H1 (cell line): ENCODE measurements around the gene PCIF1. TPM values are rescaled to one million over a fixed set of nuclear protein-coding genes. Genes with fewer than 3 reads are reported as not detected.

ENCODE experiments used
- CTCF ChIA-PET: fragments of 300-600 bp; sonication (Branson Sonifier 250); formaldehyde crosslinking; loops from one replicate; lab custom pipeline; 2021; ENCODE audit not compliant: partially characterized antibody; lab: Charles Lee
- POLR2A ChIA-PET: fragments of 300-600 bp; sonication (Branson Sonifier 250); formaldehyde crosslinking; loops from one replicate; lab custom pipeline; 2021; ENCODE audit warnings: inconsistent platforms; ENCODE audit not compliant: partially characterized antibody; lab: Charles Lee
- DNase-seq, 2 experiments: peaks; one replicate each; pipeline versions ENCODE4 v3.0.0 to v3.0.0-alpha.2; 2010 to 2022; ENCODE audit warnings: low spot score in 2 of 2, low read depth in 1 of 2, mixed read lengths in 1 of 2
- FAIRE-seq: peaks from 2 replicates; lab custom pipeline; 2011; peaks lifted over from hg19 to GRCh38; lab: Jason Lieb, UNC
- H2AFZ ChIP-seq: 2 replicates; pipeline ENCODE4 v1.8.1; 2012; ENCODE audit warnings: low read length, inconsistent platforms
- H2AK5ac ChIP-seq: 2 replicates; pipeline ENCODE4 v1.6.1; 2013; ENCODE audit warnings: low read depth, low read length
- H2BK120ac ChIP-seq: replicated peaks from 2 replicates; pipeline ENCODE3; 2013; ENCODE audit warnings: low read depth, low read length, inconsistent platforms
- H2BK12ac ChIP-seq: 2 replicates; pipeline ENCODE4 v1.6.1; 2013; ENCODE audit warnings: low read depth, low read length
- H2BK15ac ChIP-seq: 2 replicates; pipeline ENCODE4 v1.6.1; 2013; ENCODE audit warnings: low read length
- H2BK20ac ChIP-seq: 2 replicates; pipeline ENCODE4 v1.6.1; 2013; ENCODE audit warnings: low read length
- H2BK5ac ChIP-seq: 2 replicates; pipeline ENCODE4 v1.6.1; 2013; ENCODE audit warnings: low read depth, low read length
- H3K14ac ChIP-seq: 2 replicates; pipeline ENCODE4 v1.6.1; 2013; ENCODE audit warnings: inconsistent platforms; ENCODE audit not compliant: insufficient read length
- H3K18ac ChIP-seq: 2 replicates; pipeline ENCODE4 v1.6.1; 2013; ENCODE audit warnings: low read length; ENCODE audit errors: extremely low read depth
- H3K23ac ChIP-seq: 2 replicates; pipeline ENCODE4 v1.6.1; 2013; ENCODE audit warnings: inconsistent platforms; ENCODE audit not compliant: insufficient read length
- H3K23me2 ChIP-seq: 2 replicates; pipeline ENCODE4 v1.6.1; 2013; ENCODE audit warnings: low read depth, low read length
- H3K27ac ChIP-seq: 2 replicates; pipeline ENCODE4 v1.6.1; 2011; ENCODE audit warnings: low read depth, low read length, inconsistent platforms
- H3K27me3 ChIP-seq, 4 experiments: replicated peaks in 1 of 4; 1 replicate in 1 of 4; 2 replicates in 3 of 4; pipeline versions ENCODE4 v1.6.1 to v1.8.1; 2011 to 2013; ENCODE audit warnings: low read length in 3 of 4, mild to moderate bottlenecking in 3 of 4, inconsistent platforms in 2 of 4, mixed read lengths in 2 of 4, moderate library complexity in 1 of 4; ENCODE audit not compliant: control insufficient read depth in 3 of 4, insufficient read depth in 3 of 4; ENCODE audit errors: extremely low read depth in 1 of 4
- H3K36me3 ChIP-seq, 4 experiments: 2 replicates each; pipeline versions ENCODE4 v1.6.1 to v1.8.1; 2011 to 2013; ENCODE audit warnings: mild to moderate bottlenecking in 4 of 4, low read length in 3 of 4, moderate library complexity in 2 of 4, control low read depth in 1 of 4, inconsistent platforms in 1 of 4; ENCODE audit not compliant: insufficient read depth in 4 of 4, control insufficient read depth in 2 of 4
- H3K4ac ChIP-seq: replicated peaks from 2 replicates; pipeline ENCODE3; 2013; ENCODE audit warnings: low read length, low read depth, mixed read lengths, inconsistent platforms; ENCODE audit not compliant: insufficient read length
- H3K4me1 ChIP-seq, 4 experiments: replicated peaks in 1 of 4; 1 replicate in 1 of 4; 2 replicates in 3 of 4; pipeline versions ENCODE4 v1.6.1 to v1.8.1; 2011 to 2013; ENCODE audit warnings: low read length in 3 of 4, inconsistent platforms in 2 of 4, mixed read lengths in 1 of 4; ENCODE audit not compliant: insufficient read depth in 4 of 4, control insufficient read depth in 3 of 4
- H3K4me2 ChIP-seq, 2 experiments: 2 replicates each; pipeline versions ENCODE4 v1.6.1 to v1.8.1; 2011 to 2013; ENCODE audit warnings: low read depth in 2 of 2, low read length in 2 of 2, control low read depth in 1 of 2, inconsistent platforms in 1 of 2, mild to moderate bottlenecking in 1 of 2; ENCODE audit not compliant: insufficient read depth in 1 of 2
- H3K4me3 ChIP-seq, 4 experiments: fragments of 200-600, 300-600 bp in 1 of 4; sonication (generic), shearing (Covaris generic), sonication (Bioruptor Twin) in 1 of 4; 2 replicates each; pipeline versions ENCODE4 v1.5.1 to v1.8.1; 2011 to 2016; ENCODE audit warnings: low read length in 4 of 4, low read depth in 3 of 4, control low read depth in 2 of 4, inconsistent platforms in 2 of 4, mild to moderate bottlenecking in 2 of 4, mixed read lengths in 1 of 4, moderate library complexity in 1 of 4; ENCODE audit not compliant: insufficient read depth in 2 of 4; ENCODE audit errors: extremely low read depth in 1 of 4
- H3K56ac ChIP-seq: replicated peaks from 2 replicates; pipeline ENCODE3; 2013; ENCODE audit warnings: low read depth, mild to moderate bottlenecking, mixed read lengths, low read length, inconsistent platforms; ENCODE audit not compliant: insufficient read length
- H3K79me1 ChIP-seq: 2 replicates; pipeline ENCODE4 v1.6.1; 2013; ENCODE audit warnings: low read depth, low read length, control low read depth
- H3K79me2 ChIP-seq, 2 experiments: 2 replicates each; pipeline versions ENCODE4 v1.6.1 to v1.8.1; 2012 to 2013; ENCODE audit warnings: low read length in 2 of 2, mild to moderate bottlenecking in 2 of 2, inconsistent platforms in 1 of 2; ENCODE audit not compliant: insufficient read depth in 2 of 2, control insufficient read depth in 1 of 2
- H3K9ac ChIP-seq, 4 experiments: replicated peaks in 1 of 4; 1 replicate in 1 of 4; 2 replicates in 3 of 4; pipeline versions ENCODE4 v1.6.1 to v1.8.1; 2011 to 2013; ENCODE audit warnings: low read depth in 3 of 4, low read length in 3 of 4, control low read depth in 2 of 4, mild to moderate bottlenecking in 2 of 4, moderate library complexity in 2 of 4, inconsistent platforms in 1 of 4; ENCODE audit errors: extremely low read depth in 1 of 4
- H3K9me3 ChIP-seq, 2 experiments: 2 replicates each; pipeline versions ENCODE4 v1.6.1 to v1.8.1; 2012 to 2013; ENCODE audit warnings: mild to moderate bottlenecking in 2 of 2, moderate library complexity in 2 of 2, control low read depth in 1 of 2, inconsistent platforms in 1 of 2, low read depth in 1 of 2, low read length in 1 of 2, mixed read lengths in 1 of 2; ENCODE audit not compliant: insufficient read depth in 2 of 2
- H4K20me1 ChIP-seq, 2 experiments: replicated peaks in 1 of 2; 2 replicates each; pipeline versions ENCODE3 to v1.8.1; 2011 to 2013; ENCODE audit warnings: inconsistent platforms in 2 of 2, low read length in 2 of 2, mild to moderate bottlenecking in 1 of 2; ENCODE audit not compliant: insufficient read depth in 2 of 2, control insufficient read depth in 1 of 2
- H4K5ac ChIP-seq: 2 replicates; pipeline ENCODE4 v1.6.1; 2013; ENCODE audit warnings: low read length, low read depth, mixed read lengths, inconsistent platforms; ENCODE audit not compliant: insufficient read length
- H4K8ac ChIP-seq: 2 replicates; pipeline ENCODE4 v1.8.0; 2013; ENCODE audit warnings: mild to moderate bottlenecking, moderate library complexity, low read length, inconsistent platforms; ENCODE audit not compliant: insufficient read depth; ENCODE audit errors: extremely low read depth
- H4K91ac ChIP-seq: replicated peaks from 2 replicates; pipeline ENCODE3; 2013; ENCODE audit warnings: low read length, mixed read lengths, inconsistent platforms; ENCODE audit not compliant: insufficient read length
- CHD2 ChIP-seq: IDR thresholded peaks from 2 replicates; pipeline ENCODE4 v1.6.1; 2012; ENCODE audit warnings: low read length, improper control_type of control experiment
- EGR1 ChIP-seq: IDR thresholded peaks from 2 replicates; pipeline ENCODE4 v1.6.1; 2011; ENCODE audit warnings: low read depth, low read length, borderline replicate concordance
- POLR2AphosphoS5 ChIP-seq: IDR thresholded peaks from 2 replicates; pipeline ENCODE4 v1.6.1; 2011; ENCODE audit warnings: low read depth, low read length
- SP1 ChIP-seq: IDR thresholded peaks from 2 replicates; pipeline ENCODE4 v1.6.1; 2011; ENCODE audit warnings: low read depth, low read length
- YY1 ChIP-seq: IDR thresholded peaks from 2 replicates; pipeline ENCODE4 v1.6.1; 2011; ENCODE audit warnings: low read depth, mild to moderate bottlenecking, low read length
- ZNF274 ChIP-seq: IDR thresholded peaks from 2 replicates; pipeline ENCODE4 v1.7.0; 2012; ENCODE audit warnings: low read length, borderline replicate concordance; ENCODE audit errors: extremely low read depth
- WGBS, 2 experiments: shearing (Covaris generic) in 1 of 2; methylation state at CpG; one replicate each; pipeline versions ENCODE4 v1.1.6 to v1.1.7; 2013 to 2015; ENCODE audit warnings: low lambda C conversion rate in 2 of 2, mixed read lengths in 2 of 2, inconsistent platforms in 1 of 2, low coverage in 1 of 2, missing lambda C conversion rate in 1 of 2; ENCODE audit not compliant: insufficient replicate concordance in 2 of 2, insufficient coverage in 1 of 2, insufficient read length in 1 of 2; ENCODE audit errors: extremely low coverage in 1 of 2, missing lambda C conversion rate in 1 of 2; 5-methylcytosine and 5-hydroxymethylcytosine counted together
- polyA plus RNA-seq, 7 experiments: library from polyadenylated mRNA; depleted of rRNA in 3 of 7; stranded (reverse) in 5 of 7; unstranded in 2 of 7; fragments of >200 nt in 5 of 7; fragments of 200-250 nt in 2 of 7; gene quantifications; 1 replicate in 5 of 7; 2 replicates in 1 of 7; 4 replicates in 1 of 7; pipeline versions ENCODE4 v1.2.1 to v1.2.3, GENCODE V29; 2011 to 2013; ENCODE audit warnings: missing spikeins in 2 of 7, mixed read lengths in 2 of 7
- total RNA-seq: library from RNA; stranded (reverse); fragmentation: NEBNext Ultra II Directional; extraction: Animal tissue kit (Norgen Biotek cat#: 25700); gene quantifications from 2 replicates; pipeline ENCODE4 v1.2.1, GENCODE V29; 2021

The PCIF1 gene
- total and polyA plus RNA-seq, 2 of the 8 experiments (the other 6 are each of a cell fraction or from before 2014, with no cell fraction given): 30.3 to 30.6 TPM

GRCh38 chr20:45968081-45968671, 33.7 kb downstream of the PCIF1 start:
- H3K4me1 ChIP-seq: peaks cover 0 to 8% (median 2%) of the 10 kb centered on the region in 4 experiments; a peak in 4 of 7 replicates
- H3K18ac ChIP-seq: no peak overlapping the region
- peaks cover 3% of the 10 kb centered on the region; the same call in 1 of the 2 replicates for H3K23me2 ChIP-seq
- H3K36me3 ChIP-seq: peaks cover 5 to 32% (median 19%) of the 10 kb centered on the region in 4 experiments; a peak in 7 of 8 replicates
- no peaks in the 10 kb centered on the region for H3K79me2 ChIP-seq
- H2BK20ac ChIP-seq: no peak overlapping the region
- no peak overlapping the region for H3K14ac ChIP-seq
- no peaks in the 10 kb centered on the region for H3K9me3 ChIP-seq
- H3K4ac ChIP-seq: no peak overlapping the region
- no peaks in the 10 kb centered on the region for H3K79me1 ChIP-seq
- H2BK15ac ChIP-seq: no peak overlapping the region
- FAIRE-seq: no peak
- no peak overlapping the region for H4K5ac ChIP-seq
- H2BK5ac ChIP-seq: no peak overlapping the region
- no peaks in the 10 kb centered on the region for H3K27me3 ChIP-seq
- H3K27ac ChIP-seq: no peak overlapping the region
- no peak for DNase-seq
- WGBS, 2 experiments: 88% methylated on average over 10 of the region's 10 CpGs; no CpG with 5 or more reads in 1 of the 2 experiments
- H3K4me3 ChIP-seq: no peak overlapping the region
- no peak overlapping the region for H4K91ac ChIP-seq
- no peak overlapping the region for H3K4me2 ChIP-seq
- H3K23ac ChIP-seq: no peak overlapping the region
- H3K56ac ChIP-seq: no peak overlapping the region
- H2BK120ac ChIP-seq: no peak overlapping the region
- no peak overlapping the region for H2AK5ac ChIP-seq
- H4K20me1 ChIP-seq: peaks cover 0 to 2% of the 10 kb centered on the region in 2 experiments
- no peak overlapping the region for H2AFZ ChIP-seq
- POLR2A ChIA-PET: interaction anchor here (1.1 to 16.7 kb wide), 7 partner anchors 9 to 155 kb away, joined by 3 to 238 read pairs (median 10); partner anchors contain the start of genes PCIF1, UBE2C and ZSWIM1
- CTCF ChIA-PET: interaction anchor here (1.4 to 5.3 kb wide), 13 partner anchors 9 to 169 kb away, joined by 3 to 80 read pairs (median 10); partner anchors contain the start of genes CTSA and NEURL2
- no peak overlapping the region for H4K8ac ChIP-seq
- no peak overlapping the region for H2BK12ac ChIP-seq
- H3K9ac ChIP-seq: no peak overlapping the region
- TF ChIP-seq SP1 (no peak), ZNF274 (no peak), CHD2 (no peak), EGR1 (no peak), POLR2AphosphoS5 (no peak), YY1 (no peak)
